Right cardiac atrium (tissue), 5 donors: ENCODE measurements around the gene PDE8B. TPM values are rescaled to one million over a fixed set of nuclear protein-coding genes. Genes with fewer than 3 reads are reported as not detected.

Experiments used
- ATAC-seq, 2 donors: fragments of 200-7000 bp; cut with Tn5 transposase; one replicate each; pipeline versions ENCODE4 v1.8.0 to v1.9.1; 2020; ENCODE audit warnings: moderate library complexity in 2 of 2, mild to moderate bottlenecking in 1 of 2
- DNase-seq, 3 donors: peaks; one replicate each; pipeline ENCODE4 v3.0.0-alpha.2; 2020
- H3K27ac ChIP-seq: one replicate; pipeline ENCODE4 v1.5.1; 2013; ENCODE audit warnings: mild to moderate bottlenecking, low read length, control low read depth, moderate library complexity
- H3K27me3 ChIP-seq: one replicate; pipeline ENCODE4 v1.6.1; 2013; ENCODE audit not compliant: control insufficient read depth, insufficient read depth
- H3K4me1 ChIP-seq: one replicate; pipeline ENCODE4 v1.6.1; 2013; ENCODE audit warnings: low read length; ENCODE audit not compliant: control insufficient read depth, insufficient read depth
- H3K4me3 ChIP-seq: one replicate; pipeline ENCODE4 v1.5.1; 2013; ENCODE audit warnings: low read length, control low read depth
- H3K9me3 ChIP-seq: one replicate; pipeline ENCODE4 v1.6.1; 2013; ENCODE audit warnings: low read length; ENCODE audit not compliant: control insufficient read depth
- WGBS: extraction: QIAGEN DNeasy Blood & Tissue Kit; methylation state at CpG from one replicate; pipeline ENCODE4 v1.1.7; 2013; 5-methylcytosine and 5-hydroxymethylcytosine counted together
- intact Hi-C, 4 donors: fragments of 100-400 bp; cut with DNase I; formaldehyde crosslinking; loops; one replicate each; pipeline versions ENCODE4 v1.11.0 to v1.14.0; 2022 to 2023
- polyA plus RNA-seq: library from polyadenylated mRNA; stranded (reverse); fragments of 200-250 nt; gene quantifications from one replicate; pipeline ENCODE4 v1.2.3, GENCODE V29; 2013
- total RNA-seq, 4 donors: library from RNA; stranded (reverse); fragmentation: NEBNext Ultra II Directional; extraction: Animal tissue kit (Norgen Biotek cat#: 25700); gene quantifications; one replicate each; pipeline ENCODE4 v1.2.1, GENCODE V29; 2021
- donor health status: healthy with polysubstance abuse.
- donor health status: DM: no; HTN: yes; CAD: no.
- donor health status: DM: no; HTN: no; CAD: no.
- donor health status: DM: no; HTN: yes; CAD: no; lungs with severe emphysema.
- donor health status: DM: yes; HTN: yes; CAD: no.

The PDE8B gene
- total and polyA plus RNA-seq, 5 donors: 15.1 to 71.2 (median 43.8) TPM

GRCh38 chr5:77409870-77410621, 199.6 kb downstream of the PDE8B start:
- Histone ChIP-seq H3K27ac (no peak overlapping the region), H3K4me1 (no peaks in the 10 kb centered on the region), H3K9me3 (no peaks in the 10 kb centered on the region), H3K4me3 (no peak overlapping the region), H3K27me3 (no peaks in the 10 kb centered on the region)
- ATAC-seq: peak in 1 of 2 donors; percentile 28
- WGBS: 82% methylated on average over 10 of the region's 10 CpGs
- DNase-seq: no peak
- intact Hi-C loops: no loop called here

- ATAC-seq (no peak), DNase-seq (no peak)
- intact Hi-C loops: no loop called here
- no peaks in the 10 kb centered on the region for H3K27me3 ChIP-seq
- no peak overlapping the region for H3K4me3 ChIP-seq
- H3K27ac ChIP-seq: no peak overlapping the region
- H3K4me1 ChIP-seq: peaks cover under 1% of the 10 kb centered on the region
- H3K9me3 ChIP-seq: no peaks in the 10 kb centered on the region
- WGBS: 90% methylated on average over 7 of the region's 7 CpGs
Measured at GRCh38 chr5:77413049-77413448, 202.6 kb downstream of the PDE8B start.

GRCh38 chr5:77418162-77418561, 207.7 kb downstream of the PDE8B start:
- intact Hi-C loops: no loop called here
- no peaks in the 10 kb centered on the region for H3K9me3 ChIP-seq
- DNase-seq (no peak), ATAC-seq (no peak)
- H3K4me1 ChIP-seq: peaks cover 3% of the 10 kb centered on the region
- no peak overlapping the region for H3K4me3 ChIP-seq
- no peak overlapping the region for H3K27ac ChIP-seq
- H3K27me3 ChIP-seq: no peaks in the 10 kb centered on the region
- WGBS: 85% methylated on average over 5 of the region's 5 CpGs

- whole genome bisulfite sequencing: 59% methylated on average over 13 of the region's 13 CpGs
- DNase-seq: no peak
- no peak overlapping the region for H3K27ac ChIP-seq
- intact Hi-C loops: no loop called here
- no peaks in the 10 kb centered on the region for H3K27me3 ChIP-seq
- H3K4me3 ChIP-seq: no peak overlapping the region
- H3K4me1 ChIP-seq: peaks cover 3% of the 10 kb centered on the region
- H3K9me3 ChIP-seq: no peaks in the 10 kb centered on the region
- peak in 1 of 2 donors; percentile 51 for ATAC-seq
Measured at GRCh38 chr5:77418601-77419581, 208.4 kb downstream of the PDE8B start.

GRCh38 chr5:77419644-77420582, 209.4 kb downstream of the PDE8B start:
- intact Hi-C loops: no loop called here
- no peak for ATAC-seq
- Histone ChIP-seq H3K4me3 (no peak overlapping the region), H3K27ac (no peak overlapping the region), H3K27me3 (no peaks in the 10 kb centered on the region), H3K9me3 (no peaks in the 10 kb centered on the region), H3K4me1 (peaks cover 3% of the 10 kb centered on the region)
- WGBS: 81% methylated on average over 8 of the region's 8 CpGs
- no peak for DNase-seq

GRCh38 chr5:77420940-77421339, 210.5 kb downstream of the PDE8B start:
- 74% methylated on average over 3 of the region's 3 CpGs for WGBS
- no peak overlapping the region for H3K4me3 ChIP-seq
- peaks cover 3% of the 10 kb centered on the region for H3K4me1 ChIP-seq
- H3K27ac ChIP-seq: no peak overlapping the region
- ATAC-seq (no peak), DNase-seq (no peak)
- H3K27me3 ChIP-seq: no peaks in the 10 kb centered on the region
- intact Hi-C loops: no loop called here
- H3K9me3 ChIP-seq: no peaks in the 10 kb centered on the region

GRCh38 chr5:77423022-77423750, 212.7 kb downstream of the PDE8B start:
- no peaks in the 10 kb centered on the region for H3K9me3 ChIP-seq
- H3K27ac ChIP-seq: no peak overlapping the region
- H3K4me3 ChIP-seq: no peak overlapping the region
- no peak for DNase-seq
- 84% methylated on average over 2 of the region's 2 CpGs for WGBS
- intact Hi-C loops: no loop called here
- ATAC-seq: no peak
- peaks cover under 1% of the 10 kb centered on the region for H3K4me1 ChIP-seq
- H3K27me3 ChIP-seq: no peaks in the 10 kb centered on the region

- H3K27me3 ChIP-seq: no peaks in the 10 kb centered on the region
- ATAC-seq: no peak
- no peak for DNase-seq
- no peaks in the 10 kb centered on the region for H3K9me3 ChIP-seq
- H3K27ac ChIP-seq: no peak overlapping the region
- no peaks in the 10 kb centered on the region for H3K4me1 ChIP-seq
- 85% methylated on average over 2 of the region's 2 CpGs for WGBS
- H3K4me3 ChIP-seq: no peak overlapping the region
- intact Hi-C loops: no loop called here
Measured at GRCh38 chr5:77424921-77425320, 214.4 kb downstream of the PDE8B start.

GRCh38 chr5:77425420-77425819, 214.9 kb downstream of the PDE8B start:
- Histone ChIP-seq H3K9me3 (no peaks in the 10 kb centered on the region), H3K4me1 (no peaks in the 10 kb centered on the region), H3K27ac (no peak overlapping the region), H3K4me3 (no peak overlapping the region), H3K27me3 (no peaks in the 10 kb centered on the region)
- 88% methylated on average over 5 of the region's 5 CpGs for WGBS
- ATAC-seq (peak; percentile 55 to 61), DNase-seq (no peak)
- intact Hi-C loops: no loop called here

GRCh38 chr5:77425998-77426659, 215.6 kb downstream of the PDE8B start:
- no peaks in the 10 kb centered on the region for H3K4me1 ChIP-seq
- no peaks in the 10 kb centered on the region for H3K27me3 ChIP-seq
- WGBS: 65% methylated on average over 8 of the region's 8 CpGs
- no peak overlapping the region for H3K27ac ChIP-seq
- ATAC-seq: no peak
- no peak for DNase-seq
- H3K9me3 ChIP-seq: no peaks in the 10 kb centered on the region
- intact Hi-C loops: no loop called here
- no peak overlapping the region for H3K4me3 ChIP-seq
